Ramos (cell line): ENCODE measurements around the gene COX6B1.
"Not testable (repeated sequence)": the region's sequence is repeated elsewhere in the genome, so short reads cannot be mapped to it uniquely, and the experiment has no call there.

Experiments used
- in situ Hi-C: fragments of 300-500 bp; cut with MboI; formaldehyde crosslinking; loops from one replicate; pipeline ENCODE4 v1.14.3; 2022; ENCODE audit warnings: low sequenced_read_pairs; ENCODE audit not compliant: unreplicated experiment

Gene COX6B1, protein sequence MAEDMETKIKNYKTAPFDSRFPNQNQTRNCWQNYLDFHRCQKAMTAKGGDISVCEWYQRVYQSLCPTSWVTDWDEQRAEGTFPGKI

DNA sequence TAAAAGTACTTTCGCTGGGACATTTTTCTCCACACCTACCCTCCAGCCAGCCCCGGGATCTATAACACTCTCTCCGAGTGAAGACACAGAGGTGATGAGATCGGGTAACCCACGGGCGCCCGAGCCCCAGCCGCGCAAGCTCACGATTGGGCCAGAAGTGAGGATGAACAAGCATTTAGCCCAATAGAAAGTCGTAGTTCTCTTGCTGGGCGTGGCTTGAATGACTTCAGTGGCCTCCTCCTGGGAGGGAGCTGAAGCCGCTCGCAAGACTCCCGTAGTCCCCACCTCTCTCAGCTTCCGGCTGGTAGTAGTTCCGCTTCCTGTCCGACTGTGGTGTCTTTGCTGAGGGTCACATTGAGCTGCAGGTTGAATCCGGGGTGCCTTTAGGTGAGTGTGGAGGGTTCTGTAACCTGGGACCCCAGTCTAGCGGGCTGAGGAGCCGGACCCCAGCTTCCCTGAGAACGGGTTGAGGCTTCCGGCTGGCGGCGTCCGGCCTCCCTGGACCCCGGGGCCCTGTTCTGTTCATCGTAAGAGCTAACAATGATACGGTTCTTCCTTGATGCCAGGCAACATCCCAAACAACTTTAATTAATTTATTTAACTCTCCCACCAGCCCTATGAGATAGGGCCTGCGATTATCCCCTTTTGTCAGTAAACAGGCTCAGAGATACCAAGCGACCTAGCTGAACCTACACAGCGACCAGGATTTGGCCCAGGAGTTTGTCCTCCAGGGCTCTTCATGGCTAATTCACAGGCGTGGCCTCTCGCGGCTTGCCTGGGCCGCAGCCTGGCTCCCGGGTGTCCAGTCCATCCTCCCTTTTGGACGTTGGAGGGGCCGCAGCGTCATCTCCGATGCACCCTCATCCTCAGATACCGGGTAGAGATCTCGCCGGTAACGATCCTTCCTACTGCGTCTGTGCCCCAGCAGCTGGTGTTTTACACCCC, at the start of gene COX6B1:
Gene COX6B1, plus strand, starts transcription at position 307 of the 945 bp plus-strand sequence. CDS start 2,921 bp downstream, outside the sequence.
- in situ Hi-C loops, result no loop called here

DNA sequence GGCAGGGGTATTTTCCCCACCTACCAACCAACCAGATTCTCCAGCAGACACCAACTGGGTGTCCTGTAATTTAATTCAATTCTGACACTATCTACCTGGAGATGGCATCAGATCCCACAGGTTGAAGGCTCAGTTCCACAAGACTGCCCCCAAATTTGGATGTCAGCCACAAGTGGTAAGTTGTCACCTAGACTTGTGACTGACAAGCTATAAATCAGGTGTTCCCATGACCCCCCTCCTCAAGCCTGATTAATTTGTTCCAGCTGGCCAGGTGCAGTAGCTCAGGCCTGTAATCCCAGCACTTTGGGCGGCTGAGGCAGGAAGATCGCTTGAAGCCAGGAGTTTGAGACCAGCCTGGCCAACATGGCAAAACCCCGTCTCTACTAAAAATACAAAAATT, 46.2 kb upstream of the COX6B1 start:
- in situ Hi-C loops, result no loop called here

DNA sequence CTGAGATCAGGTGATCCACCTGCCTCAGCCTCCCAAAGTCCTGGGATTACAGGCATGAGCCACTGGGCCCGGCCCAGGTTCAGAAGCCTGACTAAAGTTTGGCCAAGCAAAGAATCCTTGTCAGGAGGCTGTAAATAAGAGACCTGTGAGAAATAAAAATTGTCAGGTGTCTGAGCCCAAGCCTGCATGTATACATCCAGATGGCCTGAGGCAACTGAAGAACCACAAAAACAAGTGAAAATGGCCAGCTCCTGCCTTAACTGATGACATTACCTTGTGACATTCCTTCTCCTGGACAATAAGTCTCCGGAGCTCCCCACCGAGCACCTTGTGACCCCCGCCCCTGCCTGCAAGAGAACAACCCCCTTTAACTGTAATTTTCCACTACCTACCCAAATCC, 43.7 kb upstream of the COX6B1 start:
- in situ Hi-C loops, result not testable (repeated sequence)

- in situ Hi-C loops, result not testable (repeated sequence)
These were observed 41.0 kb upstream of the COX6B1 start for GRCh38 chr19:35607170-35607569.

- in situ Hi-C loops, result no loop called here
These were observed 40.5 kb upstream of the COX6B1 start for GRCh38 chr19:35607661-35608060.

DNA sequence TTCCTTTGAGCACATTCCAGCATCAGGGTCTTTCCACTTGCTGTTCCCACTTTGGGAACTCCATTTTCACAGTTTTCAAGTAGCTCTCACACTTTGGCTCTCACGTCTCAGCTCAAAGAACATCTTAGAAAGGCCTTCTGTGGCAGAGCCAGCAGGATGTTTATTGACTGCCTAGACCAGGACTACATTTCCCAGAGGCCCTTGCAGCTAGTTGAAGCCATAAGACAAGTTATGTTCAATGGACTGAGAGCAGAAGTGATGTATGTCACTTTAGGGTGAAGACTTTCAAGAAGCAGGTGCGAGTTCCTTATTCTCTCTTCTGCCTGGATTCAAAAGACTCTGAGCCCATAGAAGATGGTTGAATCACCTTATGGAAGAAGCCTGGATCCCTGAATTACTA, 39.9 kb upstream of the COX6B1 start:
- in situ Hi-C loops, result no loop called here

DNA sequence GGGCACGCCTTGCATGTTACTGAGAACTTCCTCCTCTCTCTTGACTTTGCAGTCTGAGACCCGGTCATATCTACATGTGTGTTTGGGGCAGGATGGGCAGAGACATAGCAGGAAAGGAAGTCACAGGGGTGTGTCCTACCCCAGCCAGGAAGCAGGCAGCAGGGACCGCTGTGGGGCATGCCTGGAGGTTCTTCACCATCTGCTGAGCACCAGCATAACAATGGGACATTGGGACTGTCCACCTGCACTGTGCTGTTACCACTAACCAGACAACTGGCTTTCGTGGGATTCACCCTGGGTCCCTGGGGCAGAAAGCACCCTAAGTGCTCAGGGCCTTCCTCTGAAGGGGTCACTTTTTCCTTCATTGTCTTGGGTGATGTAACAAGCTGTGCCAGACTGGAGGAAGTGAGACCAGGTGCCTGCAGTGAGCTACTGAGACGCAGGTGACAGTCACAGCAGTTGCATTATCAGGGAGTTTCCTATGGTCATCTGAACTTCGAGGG, 38.2 kb upstream of the COX6B1 start:
- in situ Hi-C loops, result no loop called here

DNA sequence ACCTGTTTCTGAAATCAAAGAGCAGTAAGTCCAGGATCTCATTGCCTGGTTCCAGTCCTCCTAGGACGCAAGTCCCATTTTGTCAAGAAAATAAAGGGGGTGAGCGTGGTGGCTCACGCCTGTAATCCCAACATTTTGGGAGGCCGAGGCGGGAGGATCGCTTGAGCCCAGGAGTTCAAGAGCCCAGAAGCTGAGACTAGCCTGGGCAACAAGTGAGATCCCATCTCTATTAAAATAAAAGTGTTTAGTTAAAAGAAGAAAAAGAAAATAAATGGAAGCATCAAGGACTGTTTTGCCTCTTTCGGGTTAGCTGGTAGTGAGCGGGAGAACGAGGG, 35.9 kb upstream of the COX6B1 start:
- in situ Hi-C loops, result no loop called here

- in situ Hi-C loops, result no loop called here
These were observed 35.4 kb upstream of the COX6B1 start, which contains the start of gene HAUS5 for GRCh38 chr19:35612559-35613321. HAUS5 (plus strand) TSS chr19:35612735; CDS start chr19:35612795, 60 bp downstream.

DNA sequence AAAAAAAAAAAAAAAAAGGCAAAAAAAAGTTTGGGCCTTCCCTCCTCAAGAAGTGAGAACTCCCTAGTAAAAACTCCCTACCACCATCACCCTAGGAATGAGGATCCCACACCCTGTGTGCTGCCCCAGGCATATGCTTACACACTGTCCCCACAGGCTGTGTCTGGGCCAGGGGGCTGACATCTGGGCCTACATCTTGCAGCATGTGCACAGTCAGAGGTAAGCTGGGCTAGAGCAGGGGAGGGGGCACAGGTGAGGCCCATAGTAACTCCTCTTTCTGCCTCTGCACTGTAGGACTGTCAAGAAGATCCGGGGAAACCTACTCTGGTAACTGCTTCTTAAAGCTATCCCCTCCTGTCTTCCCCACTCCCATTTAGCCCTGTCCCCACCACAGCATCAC, 34.5 kb upstream of the COX6B1 start:
- in situ Hi-C loops, result no loop called here

GRCh38 chr19:35615036-35615435, 33.1 kb upstream of the COX6B1 start:
- in situ Hi-C loops, result no loop called here

- in situ Hi-C loops, result no loop called here
These were observed 29.3 kb upstream of the COX6B1 start for GRCh38 chr19:35618857-35619256.

DNA sequence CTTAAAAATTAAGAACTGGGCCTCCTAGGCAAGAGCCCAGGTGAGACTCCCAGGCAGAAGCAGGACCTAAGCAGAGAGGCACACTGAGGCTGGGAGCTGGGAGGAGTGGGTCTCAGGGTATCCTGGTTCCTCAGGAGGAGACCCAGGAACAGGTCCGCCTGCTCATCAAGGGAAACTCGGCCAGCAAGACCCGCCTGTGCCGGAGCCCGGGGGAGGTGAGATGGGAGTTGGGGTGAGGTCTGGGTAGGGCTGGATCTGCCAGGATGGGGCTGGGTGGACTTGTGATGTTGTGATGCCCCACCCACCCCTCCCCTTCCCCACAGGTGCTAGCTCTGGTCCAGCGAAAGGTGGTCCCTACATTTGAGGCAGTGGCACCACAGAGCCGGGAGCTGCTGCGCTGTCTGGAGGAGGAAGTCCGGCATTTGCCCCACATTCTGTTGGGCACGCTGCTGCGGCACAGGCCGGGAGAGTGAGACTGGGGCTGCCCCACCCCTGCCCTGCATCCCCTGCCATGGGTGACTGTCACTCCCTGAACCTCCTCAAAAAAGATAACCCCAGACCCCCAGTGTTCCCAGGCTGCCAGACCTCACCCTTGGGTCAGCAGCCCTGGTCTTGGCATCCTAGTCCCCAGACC, 28.7 kb upstream of the COX6B1 start:
- in situ Hi-C loops, result no loop called here

GRCh38 chr19:35620001-35620400, 28.1 kb upstream of the COX6B1 start:
- in situ Hi-C loops, result no loop called here

GRCh38 chr19:35621708-35622107, 26.4 kb upstream of the COX6B1 start:
- in situ Hi-C loops, result no loop called here

- in situ Hi-C loops, result no loop called here
These were observed 25.4 kb upstream of the COX6B1 start for GRCh38 chr19:35622750-35623149.

DNA sequence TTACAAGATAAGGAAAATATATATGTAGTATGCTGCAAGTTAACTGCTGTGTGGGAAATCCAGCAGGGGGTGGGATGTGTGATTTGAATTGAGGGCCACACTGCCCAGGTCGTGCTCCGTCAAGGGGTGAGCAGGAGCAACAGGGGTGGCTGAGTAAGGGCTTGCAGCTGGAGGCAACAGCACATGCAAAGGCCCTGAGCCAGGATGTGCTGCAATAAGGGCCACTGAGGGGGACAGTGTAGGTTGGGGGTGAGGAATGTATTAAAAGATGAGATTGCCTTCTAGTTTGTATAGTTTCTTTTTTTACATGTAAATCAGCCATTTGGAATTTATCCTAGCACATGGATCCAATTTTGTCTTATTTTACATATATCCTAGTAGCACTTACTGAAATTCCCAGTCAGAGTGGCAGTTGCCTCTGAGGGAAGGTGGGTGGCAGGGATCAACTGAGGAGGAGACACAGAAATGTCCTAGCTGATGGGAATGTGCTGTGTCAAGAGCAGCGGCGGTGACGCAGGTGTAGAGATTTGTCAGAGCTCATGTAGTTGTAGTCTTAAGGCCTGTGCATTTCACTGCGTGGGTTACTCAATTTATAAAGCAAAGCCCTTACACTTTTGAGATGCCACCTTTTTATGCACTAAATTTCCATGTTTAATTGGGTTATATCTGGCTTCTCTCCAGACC, 24.7 kb upstream of the COX6B1 start:
- in situ Hi-C loops, result no loop called here

- in situ Hi-C loops, result no loop called here
These were observed 19.9 kb upstream of the COX6B1 start for GRCh38 chr19:35628264-35628564.

GRCh38 chr19:35628565-35629331, 19.4 kb upstream of the COX6B1 start, which contains the start of gene RBM42:
RBM42 (plus strand) TSS chr19:35629036; CDS start chr19:35629154, 118 bp downstream.
- in situ Hi-C loops, result no loop called here
